ENCODE results near the gene OR5T1.

Gene OR5T1

GRCh38 chr11:56273854-56274253 lies at the start of gene OR5T1:
Gene OR5T1, plus strand, starts transcription at chr11:56274154. Its CDS starts 1,485 bp downstream, at chr11:56275639.
- no peak for DNase-seq

GRCh38 chr11:56234155-56234554 lies 39.8 kb upstream of the OR5T1 start, which contains the start of gene OR5T2:
Gene OR5T2, minus strand, starts transcription at chr11:56234255. Its CDS starts 1,193 bp downstream, at chr11:56233062.
- no peak for DNase-seq

- DNase-seq: no peak
Measured at GRCh38 chr11:56251954-56252353, 22.0 kb upstream of the OR5T1 start, which contains the start of gene OR5T3. Gene OR5T3, plus strand, starts transcription at chr11:56252254. Its CDS starts 0 bp downstream, at chr11:56252254.

DNA sequence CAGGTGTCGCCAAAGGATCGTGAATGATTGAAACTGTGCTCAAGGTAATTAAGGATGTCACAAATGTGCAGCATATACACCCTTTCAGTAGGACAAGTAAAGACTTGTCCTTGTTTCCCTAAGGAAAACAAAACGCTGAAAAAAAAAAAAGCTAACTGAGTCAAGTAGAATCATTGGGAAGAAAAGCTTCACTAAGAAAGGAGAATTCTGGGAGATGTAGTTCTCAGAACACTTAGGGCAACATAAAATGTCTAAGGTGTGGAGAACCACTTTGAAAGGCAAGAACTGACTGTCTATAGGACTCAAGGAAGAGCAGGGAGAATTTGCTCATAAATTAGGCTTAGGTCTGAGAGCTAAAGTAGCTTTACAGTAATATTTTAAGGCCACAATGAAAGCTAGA lies 2.9 kb upstream of the OR5T1 start:
- DNase-seq: no peak

DNA sequence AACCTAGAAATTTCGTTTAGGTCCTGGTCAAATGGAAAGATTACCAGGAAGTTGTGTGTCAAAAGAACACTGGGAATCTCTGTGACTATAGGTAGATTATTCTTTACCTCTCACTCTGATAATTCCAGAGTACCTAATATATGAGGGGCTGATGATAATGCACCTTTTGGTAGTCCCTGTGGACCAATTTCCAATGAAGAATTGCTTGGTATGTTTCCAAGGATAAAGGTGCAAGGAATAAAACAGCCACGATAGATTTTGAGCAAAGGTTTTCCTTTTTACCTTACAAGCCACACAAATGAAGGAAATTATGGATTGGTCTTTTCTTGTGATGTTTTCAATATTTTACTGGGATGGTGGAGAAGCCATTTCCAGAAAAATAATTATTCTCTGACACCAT lies 18.2 kb downstream of the OR5T1 start, which contains the start of gene OR8H1:
TSS of gene OR8H1 (minus strand) at position 101 of the 400 bp plus-strand sequence. CDS start 1,192 bp downstream, outside the sequence.
- DNase-seq: no peak

DNA sequence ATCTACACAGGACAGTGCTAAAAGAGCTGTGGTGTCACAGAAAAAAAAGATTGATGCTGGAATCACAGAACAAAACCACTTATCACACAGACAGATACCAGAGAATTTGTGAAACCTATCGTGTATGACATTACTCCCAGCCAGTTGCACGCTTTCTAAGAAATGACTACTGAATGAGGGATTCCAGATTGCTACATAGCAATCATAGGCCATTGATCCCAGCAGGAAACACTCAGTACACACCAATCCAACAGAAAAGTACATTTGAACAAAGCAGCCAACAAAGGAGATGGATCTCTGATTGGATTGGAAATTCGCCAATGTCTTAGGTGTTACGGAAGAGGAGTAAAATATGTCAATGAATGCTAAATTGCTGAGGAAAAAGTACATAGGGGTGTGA lies 22.9 kb downstream of the OR5T1 start:
- no peak for DNase-seq

GRCh38 chr11:56307836-56308235 lies 33.9 kb downstream of the OR5T1 start:
- no peak for DNase-seq

DNA sequence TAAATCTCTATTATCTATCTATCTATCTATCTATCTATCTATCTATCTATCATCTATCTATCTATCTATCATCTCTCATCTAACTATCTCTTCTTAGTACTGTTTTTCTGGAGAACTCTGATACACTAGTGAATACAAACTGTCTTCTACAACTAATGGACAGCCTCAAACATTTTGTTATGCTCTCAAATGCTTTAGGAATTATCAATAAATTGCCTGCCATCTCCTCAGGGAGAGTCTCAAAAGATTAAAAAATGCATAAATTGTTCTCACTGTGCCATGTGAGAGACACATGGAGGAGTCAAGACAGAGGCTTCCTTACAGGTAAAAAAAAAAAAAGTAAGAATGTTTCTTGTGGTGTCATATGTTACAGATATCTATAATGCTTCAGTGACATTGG lies 40.9 kb downstream of the OR5T1 start, which contains the start of gene OR8K3:
TSS of gene OR8K3 (plus strand) at position 301 of the 400 bp plus-strand sequence. CDS start 3,163 bp downstream, outside the sequence.
- no peak for DNase-seq
